SU-DHL-6 (cell line): ENCODE measurements around the gene ELMO1.

Source experiments
- CTCF ChIP-seq: fragments of 200-600 bp; sonication (generic); IDR thresholded peaks from one replicate; pipeline ENCODE4 v1.5.1; 2017; ENCODE audit warnings: antibody characterized with exemption, mild to moderate bottlenecking, low read length, moderate library complexity; ENCODE audit not compliant: insufficient read depth, poor library complexity, severe bottlenecking
- EZH2phosphoT487 ChIP-seq: fragments of 200-600 bp; sonication (generic), shearing (Covaris generic); conservative IDR thresholded peaks from 2 replicates; pipeline ENCODE4 v1.6.1; 2018; ENCODE audit warnings: mild to moderate bottlenecking, antibody characterized with exemption, low read length, moderate library complexity, mixed read lengths

GRCh38 chr7:37052705-37053104 is 396.0 kb downstream of the ELMO1 start:
- TF ChIP-seq CTCF (no peak), EZH2phosphoT487 (no peak)
